NT2/D1 (cell line): ENCODE data around the gene MFGE8.

ENCODE experiments used
- SUZ12 ChIP-seq: IDR thresholded peaks from 2 replicates; pipeline ENCODE4 v1.6.1; 2011; ENCODE audit not compliant: insufficient read length, insufficient read depth; ENCODE audit errors: extremely low read depth
- YY1 ChIP-seq: IDR thresholded peaks from 2 replicates; pipeline ENCODE4 v1.6.1; 2011; ENCODE audit not compliant: insufficient read length, insufficient read depth
- ZNF274 ChIP-seq: IDR thresholded peaks from 2 replicates; pipeline ENCODE4 v1.6.1; 2011; ENCODE audit warnings: mild to moderate bottlenecking, low read depth, low read length

GRCh38 chr15:88874684-88875083, 38.5 kb downstream of the MFGE8 start:
- no peak for TF ChIP-seq ZNF274
- TF ChIP-seq YY1, result no peak
- no peak for TF ChIP-seq SUZ12
